GM19455 (cell line): Measurements from ENCODE around the gene C19orf12.
A peak's percentile ranks its signal among the peaks of the same experiment; 100 is the strongest.

Experiments used
- ATAC-seq: cut with Tn5 transposase; IDR thresholded peaks from one replicate; pipeline ENCODE4 v1.9.1; 2021; ENCODE audit not compliant: unreplicated experiment

The C19orf12 gene

DNA sequence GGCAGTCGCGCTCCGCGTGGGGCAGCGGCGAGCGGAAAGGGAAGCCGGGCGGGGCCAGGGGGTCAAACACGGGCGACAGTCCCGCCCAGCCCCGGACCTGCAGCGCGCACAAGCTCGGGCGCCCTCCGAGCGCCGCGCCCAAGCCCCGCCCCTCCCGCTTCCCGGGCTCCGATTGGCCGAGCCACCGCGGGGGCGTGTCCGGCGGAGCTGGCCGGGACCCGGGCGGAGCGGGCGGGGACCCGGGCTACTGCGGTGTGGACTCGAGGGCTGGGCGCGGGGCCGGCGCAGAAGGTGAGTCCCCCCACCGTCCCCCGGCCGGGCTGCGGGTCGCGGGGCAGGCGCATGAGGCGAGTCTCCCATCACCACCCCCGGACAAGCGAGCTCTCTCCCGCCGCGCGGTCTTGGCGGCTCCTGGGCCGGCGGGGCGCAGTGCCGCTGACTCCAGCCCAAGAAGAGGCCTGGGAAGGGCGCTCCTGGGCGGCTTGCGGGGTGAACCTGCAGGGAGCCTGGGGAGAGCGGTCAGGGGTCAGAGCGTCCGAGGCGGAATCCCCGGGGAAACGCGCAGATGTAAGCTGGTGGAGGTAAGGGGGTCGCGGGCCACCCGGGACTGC is 49.7 kb downstream of the C19orf12 start, which contains the start of gene PLEKHF1:
PLEKHF1 (plus strand) TSS at position 247 of the 611 bp plus-strand sequence. CDS start 8,379 bp downstream, outside the sequence.
- peak; percentile 78 for ATAC-seq

DNA sequence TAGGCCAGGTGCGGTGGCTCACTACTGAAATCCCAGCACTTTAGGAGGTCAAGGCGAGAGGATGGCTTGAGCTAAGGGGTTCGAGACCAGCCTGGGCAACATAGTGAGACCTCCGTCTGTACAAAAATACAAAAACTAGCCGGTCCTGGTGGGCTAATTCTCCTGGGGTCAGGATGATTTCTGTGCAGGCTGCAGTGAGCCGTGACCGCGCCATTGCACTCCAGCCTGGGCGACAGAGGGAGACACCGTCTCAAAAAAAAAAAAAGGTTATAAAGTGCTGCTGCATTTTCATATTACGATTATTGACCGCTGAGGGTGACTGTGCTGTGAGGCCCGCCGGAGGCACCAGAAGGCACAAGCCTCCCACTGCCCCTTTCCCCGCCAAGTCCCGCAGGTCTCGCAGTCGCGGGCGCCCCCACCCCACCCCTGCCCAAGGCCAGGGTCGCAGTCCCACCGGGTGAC is 50.3 kb downstream of the C19orf12 start:
- ATAC-seq: peak; percentile 28

DNA sequence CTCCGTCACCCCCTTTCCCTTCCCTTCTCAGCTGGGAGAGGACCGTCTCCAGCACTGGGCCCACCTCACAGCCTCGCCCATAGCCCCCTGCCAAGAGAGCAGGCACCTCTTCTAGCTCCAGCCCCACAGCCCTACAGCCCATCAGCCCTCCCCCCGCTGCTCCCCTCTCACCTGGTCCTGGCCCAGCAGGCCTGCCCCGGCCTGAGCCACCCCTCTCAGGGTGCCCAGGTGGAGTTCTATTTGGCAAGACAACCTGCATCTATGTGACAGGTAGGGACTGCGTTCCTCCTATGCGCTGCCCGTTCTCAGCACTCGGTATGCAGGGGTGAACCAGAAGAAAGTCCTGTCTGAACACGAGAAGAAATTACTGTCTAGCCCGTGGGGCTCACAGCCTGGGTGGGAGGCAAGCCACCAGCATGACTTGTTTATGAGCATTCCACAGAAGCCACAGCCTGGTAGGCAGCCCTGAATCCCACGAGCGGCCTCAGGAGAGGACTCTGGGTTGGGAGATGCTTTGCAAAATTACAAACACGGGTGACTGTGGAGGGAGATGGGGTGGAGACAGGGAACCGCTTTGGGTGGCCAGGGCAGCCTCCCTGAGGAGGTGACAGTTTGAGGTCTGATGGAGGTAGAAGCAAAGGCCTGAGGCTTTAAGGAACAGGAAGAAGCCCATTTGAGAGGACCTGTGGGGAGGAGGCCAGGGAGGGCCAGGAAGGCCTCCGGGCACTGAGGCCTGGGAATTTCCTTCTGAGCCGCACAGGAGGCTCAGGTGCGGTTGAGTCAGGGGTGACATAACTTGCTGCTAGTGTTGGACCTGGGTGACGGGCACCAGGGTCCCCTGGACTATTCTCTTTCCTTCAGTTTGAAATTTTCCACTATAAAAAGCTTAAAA is 51.0 kb downstream of the C19orf12 start:
- ATAC-seq: no peak

DNA sequence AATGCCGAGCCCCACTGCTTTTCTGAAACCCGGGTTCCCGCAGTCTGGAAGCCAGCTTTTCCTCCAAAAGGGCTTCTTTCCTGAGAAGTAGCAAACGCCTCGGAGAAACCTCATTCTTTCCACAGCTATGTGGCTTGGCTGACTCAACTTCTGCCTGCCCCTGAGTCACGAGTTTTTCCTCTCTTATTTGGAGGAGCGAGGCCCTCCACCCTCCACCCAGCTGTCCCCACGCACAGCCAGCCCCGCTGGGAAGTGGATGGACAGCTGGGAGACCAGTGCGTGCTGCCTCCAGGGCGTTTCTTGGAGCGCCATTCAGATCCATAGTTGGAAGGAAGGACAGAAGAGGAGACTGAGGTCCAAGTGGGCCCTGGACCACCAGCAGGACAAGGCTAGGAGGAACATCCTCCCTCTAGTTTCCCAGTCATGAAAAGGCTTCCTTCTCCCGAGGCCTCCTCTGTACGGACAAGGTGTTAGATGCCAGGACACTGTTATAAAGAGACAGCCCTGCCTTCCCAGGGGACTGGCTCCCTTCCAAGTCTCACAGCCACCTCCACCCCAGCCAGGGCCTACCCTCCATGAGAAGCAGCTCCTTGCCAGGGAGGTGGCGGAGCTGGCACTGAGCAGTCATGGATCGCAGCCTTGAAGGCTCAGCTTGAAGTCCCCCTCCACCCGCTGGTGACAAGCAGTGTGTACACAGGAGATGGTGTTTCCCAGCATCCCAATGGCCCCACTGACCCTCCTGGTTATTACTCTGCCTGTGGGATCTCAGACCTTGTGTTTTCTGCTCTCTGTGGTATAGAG is 52.3 kb downstream of the C19orf12 start:
- ATAC-seq: no peak

DNA sequence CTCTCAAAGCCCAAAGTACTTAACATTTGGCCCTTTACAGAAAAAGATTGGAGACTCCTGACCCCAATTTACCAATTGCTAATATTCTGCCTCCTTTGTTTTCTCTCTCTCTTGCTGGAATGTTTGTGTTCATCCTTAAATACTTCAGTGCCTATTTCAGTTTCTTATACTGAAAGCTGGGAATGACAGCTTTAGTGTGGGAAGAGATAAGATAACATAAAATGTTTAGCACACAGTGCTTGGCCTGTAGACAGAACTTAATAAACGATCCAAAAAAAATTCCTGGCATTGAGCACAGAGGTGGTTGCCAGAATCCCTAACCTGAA is 52.8 kb downstream of the C19orf12 start:
- no peak for ATAC-seq

DNA sequence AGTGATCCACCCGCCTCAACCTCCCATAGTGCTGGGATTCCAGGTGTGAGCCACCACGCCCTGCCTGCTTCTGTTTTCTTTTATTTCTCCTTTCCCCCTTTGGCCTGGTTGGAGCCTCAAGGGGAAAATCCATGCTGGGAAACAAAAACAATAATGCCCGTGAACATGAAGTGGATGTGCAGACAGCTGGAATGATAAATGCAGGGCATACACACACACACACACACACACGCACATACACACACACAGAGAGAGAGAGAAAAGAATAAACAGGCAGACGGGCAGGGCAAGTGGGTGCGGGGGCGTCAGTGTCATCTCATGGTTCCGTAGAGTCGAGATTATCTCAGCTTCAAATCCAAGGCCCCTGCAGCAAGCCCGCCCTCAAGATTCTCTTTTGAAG is 54.2 kb downstream of the C19orf12 start:
- no peak for ATAC-seq

DNA sequence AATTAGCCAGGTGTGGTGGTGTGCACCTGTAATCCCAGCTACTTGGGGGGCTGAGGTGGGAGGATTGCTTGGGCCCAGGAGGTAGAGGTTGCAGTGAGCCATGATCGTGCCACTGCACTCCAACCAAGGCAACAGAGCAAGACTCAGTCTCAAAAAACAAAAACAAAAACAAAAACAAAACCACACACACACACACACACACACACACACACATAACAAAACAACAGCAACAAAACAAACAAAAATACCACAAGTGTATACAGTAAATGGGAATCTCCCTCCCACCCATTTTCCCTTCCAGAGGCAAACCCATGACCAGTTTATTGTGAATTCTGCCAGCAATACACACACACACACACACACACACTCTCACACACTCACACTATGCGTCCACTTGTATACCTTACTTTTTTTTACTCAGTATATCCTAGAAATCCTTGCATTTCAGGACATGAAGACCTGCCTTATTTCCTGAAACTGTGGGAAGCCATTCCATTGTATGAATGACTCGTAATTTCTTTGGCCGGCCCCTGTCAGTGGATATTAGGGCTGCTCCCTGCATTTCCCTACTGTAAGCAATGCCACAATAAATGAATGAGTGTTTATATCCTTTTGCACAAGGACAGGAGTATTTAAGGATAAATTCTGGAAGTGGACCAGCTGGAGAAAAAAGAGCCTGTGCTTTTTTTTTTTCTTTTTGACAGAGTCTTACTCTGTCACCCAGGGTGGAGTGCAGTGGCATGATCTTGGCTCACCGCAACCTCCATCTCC is 56.7 kb downstream of the C19orf12 start:
- no peak for ATAC-seq

DNA sequence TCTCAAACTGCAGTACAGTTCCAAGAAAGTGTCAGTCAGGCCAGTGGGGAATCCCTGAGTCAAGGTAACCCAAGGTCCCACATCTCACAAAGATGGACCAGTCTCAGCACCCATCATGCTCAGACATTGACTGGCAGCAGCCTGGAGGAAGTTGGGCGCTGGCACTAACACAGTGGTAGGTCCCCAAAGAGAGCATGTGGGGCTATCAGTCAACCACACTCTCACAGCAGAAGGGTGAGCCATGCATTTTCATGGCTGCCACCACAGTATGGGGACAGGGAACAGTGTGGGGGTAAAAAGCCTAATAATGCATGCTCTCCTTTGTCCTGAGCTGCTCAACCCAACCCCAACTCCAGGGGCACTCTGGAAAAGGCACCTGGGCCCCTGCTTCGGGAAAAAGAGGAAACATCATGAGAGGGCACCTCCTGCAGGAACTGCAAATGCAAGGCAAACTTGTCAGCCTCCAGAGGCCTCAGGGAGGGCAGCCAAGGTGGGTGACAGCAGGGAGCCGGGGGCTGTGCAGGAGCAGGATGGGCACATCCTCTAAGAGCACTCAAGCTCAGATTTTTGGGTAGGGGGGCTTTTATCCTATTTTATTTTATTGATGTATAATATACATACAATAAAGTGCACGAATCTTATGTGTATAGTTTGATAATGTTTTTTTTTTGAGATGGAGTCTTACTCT is 59.3 kb downstream of the C19orf12 start:
- ATAC-seq: no peak

DNA sequence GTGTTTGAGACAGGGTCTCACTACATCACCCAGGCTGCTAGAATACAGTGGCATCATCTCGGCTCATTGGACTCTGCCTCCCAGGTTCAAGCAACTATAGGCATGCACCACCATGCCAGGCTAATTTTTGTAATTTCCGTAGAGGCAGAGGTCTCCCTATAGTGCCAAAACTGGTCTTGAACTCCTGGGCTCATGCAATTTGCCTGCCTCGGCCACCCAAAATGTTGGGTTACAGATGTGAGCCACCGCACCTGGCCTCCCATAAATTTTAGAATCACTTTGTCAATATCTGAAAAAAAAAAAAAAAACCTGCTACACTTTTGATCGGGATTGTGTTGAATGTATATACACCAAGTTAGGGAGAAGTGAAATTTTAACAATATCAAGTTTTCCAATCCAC is 61.7 kb downstream of the C19orf12 start:
- ATAC-seq: no peak

DNA sequence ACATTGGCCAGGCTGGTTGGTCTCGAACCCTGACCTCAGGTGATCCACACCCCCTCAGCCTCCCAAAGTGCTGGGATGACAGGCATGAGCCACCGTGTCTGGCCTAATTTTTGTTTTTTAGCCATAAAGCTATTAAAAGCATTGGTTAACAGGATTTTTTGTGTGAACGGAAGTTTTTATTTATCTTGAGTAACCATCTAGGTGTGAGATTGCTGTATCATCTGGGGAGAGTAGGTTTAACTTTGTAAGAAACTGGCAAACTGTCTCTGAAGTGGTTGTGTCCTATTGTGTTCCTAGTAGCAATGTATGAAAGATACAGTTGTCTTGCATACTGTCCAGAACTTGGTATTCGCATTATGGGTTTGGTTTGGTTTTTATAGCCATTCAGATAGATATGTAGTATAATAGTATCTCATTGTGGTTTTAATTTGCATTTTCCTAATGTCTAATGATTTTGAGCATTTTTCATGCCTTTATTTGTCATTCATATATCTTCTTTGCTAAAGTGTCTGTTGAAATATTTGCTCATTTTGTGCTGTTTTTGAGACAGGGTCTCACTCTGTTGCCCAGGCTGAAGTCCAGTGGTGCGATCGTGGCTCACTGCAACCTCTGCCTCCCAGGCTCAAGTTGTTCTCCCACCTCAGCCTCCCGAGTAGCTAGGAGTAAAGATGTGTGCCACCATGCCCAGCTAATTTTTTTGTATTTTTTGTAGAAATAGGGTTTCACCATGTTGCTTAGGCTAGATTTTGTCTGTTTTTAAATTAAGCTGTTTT is 63.3 kb downstream of the C19orf12 start:
- no peak for ATAC-seq

DNA sequence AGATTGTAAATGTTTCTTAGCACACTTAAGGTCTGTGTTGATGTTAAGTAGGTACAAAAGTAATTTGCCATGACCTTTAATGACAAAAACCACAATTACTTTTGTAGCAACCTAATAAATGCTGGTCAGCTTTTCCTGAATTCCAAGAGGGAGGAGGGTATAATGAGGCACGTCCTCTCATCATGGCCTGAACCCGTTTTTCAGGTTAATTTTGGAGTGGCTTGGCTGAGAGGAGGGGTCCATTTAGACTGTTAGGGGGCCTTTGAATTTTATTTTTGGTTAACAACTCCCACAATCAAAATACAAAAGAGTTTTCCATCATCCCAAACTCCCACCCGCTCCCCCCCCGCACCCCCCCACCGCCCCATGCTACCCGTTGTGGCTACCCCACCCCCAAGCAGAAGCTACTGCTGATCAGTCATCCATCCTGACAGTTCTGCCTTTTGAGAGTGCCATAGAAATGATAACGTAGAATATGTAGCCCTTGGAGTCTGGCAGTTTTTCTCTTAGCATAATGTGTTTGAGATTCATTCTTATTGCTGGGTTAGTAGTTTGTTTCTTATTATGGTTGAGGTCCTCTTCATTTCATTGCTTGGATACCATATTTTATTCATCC is 64.2 kb downstream of the C19orf12 start:
- no peak for ATAC-seq
